VCaP (cell line): Measurements from ENCODE around the gene RHOD.

Experiments
- H3K27ac ChIP-seq: fragments of 450-650 bp; 2 replicates; pipeline ENCODE4 v1.5.1; 2017
- CTCF ChIP-seq: fragments of 450-650 bp; conservative IDR thresholded peaks from 2 replicates; pipeline ENCODE4 v1.5.1; 2017; ENCODE audit warnings: mild to moderate bottlenecking, moderate library complexity

RHOD gene

GRCh38 chr11:67020949-67021348, 35.7 kb upstream of the RHOD start:
- H3K27ac ChIP-seq: no peak overlapping the region
- TF ChIP-seq CTCF: no peak

GRCh38 chr11:67022341-67022933, 34.2 kb upstream of the RHOD start:
- no peak for TF ChIP-seq CTCF
- peak overlapping the region; percentile 18; the same call in 1 of the 2 replicates for H3K27ac ChIP-seq

GRCh38 chr11:67022961-67023956, 33.4 kb upstream of the RHOD start, which contains the start of gene SYT12:
SYT12 (plus strand) TSS chr11:67023134; CDS start chr11:67030145, 7,011 bp downstream.
- TF ChIP-seq CTCF: no peak; the same call in 1 of the 2 replicates
- H3K27ac ChIP-seq: peak within 1 kb of the TSS; percentile 18; the same call in 1 of the 2 replicates

GRCh38 chr11:67023957-67024353, 32.7 kb upstream of the RHOD start:
- no peak for TF ChIP-seq CTCF
- no peak overlapping the region for H3K27ac ChIP-seq

- H3K27ac ChIP-seq: no peak overlapping the region
- TF ChIP-seq CTCF: no peak
Measured at GRCh38 chr11:67024410-67024809, 32.2 kb upstream of the RHOD start.

- no peak overlapping the region for H3K27ac ChIP-seq
- no peak for TF ChIP-seq CTCF
Measured at GRCh38 chr11:67024966-67025365, 31.7 kb upstream of the RHOD start.

GRCh38 chr11:67025750-67026149, 30.9 kb upstream of the RHOD start:
- no peak overlapping the region for H3K27ac ChIP-seq
- no peak for TF ChIP-seq CTCF
